RWPE2 (cell line): ENCODE measurements around the gene C13orf42.

ENCODE experiments used
- ATAC-seq: fragments of 200-7000 bp; cut with Tn5 transposase; 3 replicates; pipeline ENCODE4 v1.9.1; 2021; ENCODE audit warnings: low read depth
- DNase-seq: peaks from one replicate; pipeline ENCODE4 v3.0.0-alpha.2; 2020; ENCODE audit warnings: low spot score
- H3K27ac ChIP-seq: fragments of 450-650 bp; 2 replicates; pipeline ENCODE4 v1.5.1; 2017; ENCODE audit warnings: mild to moderate bottlenecking; ENCODE audit not compliant: poor library complexity, severe bottlenecking
- H3K27me3 ChIP-seq: fragments of 250-450 bp; sonication (Bioruptor Pico); 2 replicates; pipeline ENCODE4 v1.5.1; 2021; ENCODE audit warnings: mild to moderate bottlenecking, moderate library complexity; ENCODE audit not compliant: insufficient read depth, poor library complexity, severe bottlenecking
- H3K36me3 ChIP-seq: fragments of 250-450 bp; sonication (Bioruptor Pico); 2 replicates; pipeline ENCODE4 v1.5.1; 2020; ENCODE audit warnings: low read depth, mild to moderate bottlenecking, moderate library complexity
- H3K4me1 ChIP-seq: fragments of 250-450 bp; sonication (Bioruptor Pico); 2 replicates; pipeline ENCODE4 v1.5.1; 2021; ENCODE audit warnings: mild to moderate bottlenecking, moderate library complexity; ENCODE audit not compliant: insufficient read depth, poor library complexity, severe bottlenecking
- H3K4me3 ChIP-seq: fragments of 250-450 bp; sonication (Bioruptor Pico); 2 replicates; pipeline ENCODE4 v1.5.1; 2021; ENCODE audit warnings: mild to moderate bottlenecking, moderate library complexity; ENCODE audit not compliant: severe bottlenecking
- H3K9me3 ChIP-seq: fragments of 250-450 bp; sonication (Bioruptor Pico); 2 replicates; pipeline ENCODE4 v1.5.1; 2021; ENCODE audit warnings: mild to moderate bottlenecking, moderate library complexity; ENCODE audit not compliant: severe bottlenecking
- CTCF ChIP-seq: fragments of 450-650 bp; IDR thresholded peaks from one replicate; pipeline ENCODE4 v1.5.1; 2017; ENCODE audit warnings: mild to moderate bottlenecking, moderate library complexity; ENCODE audit not compliant: poor library complexity, severe bottlenecking

Gene C13orf42

GRCh38 chr13:51050021-51050830, 60.8 kb downstream of the C13orf42 start:
- Histone ChIP-seq H3K9me3 (no peaks in the 10 kb centered on the region), H3K27ac (no peak overlapping the region), H3K4me1 (no peaks in the 10 kb centered on the region), H3K36me3 (no peaks in the 10 kb centered on the region), H3K4me3 (no peak overlapping the region), H3K27me3 (no peaks in the 10 kb centered on the region)
- no peak for DNase-seq
- no peak for TF ChIP-seq CTCF
- no peak for ATAC-seq

- no peaks in the 10 kb centered on the region for H3K4me1 ChIP-seq
- H3K9me3 ChIP-seq, result no peaks in the 10 kb centered on the region
- H3K27ac ChIP-seq, result no peak overlapping the region
- ATAC-seq (no peak), DNase-seq (no peak)
- no peak for TF ChIP-seq CTCF
- no peaks in the 10 kb centered on the region for H3K36me3 ChIP-seq
- H3K27me3 ChIP-seq, result no peaks in the 10 kb centered on the region
- H3K4me3 ChIP-seq, result no peak overlapping the region
These were observed 62.5 kb downstream of the C13orf42 start for GRCh38 chr13:51048616-51049015.

- Histone ChIP-seq H3K9me3 (no peaks in the 10 kb centered on the region), H3K27me3 (no peaks in the 10 kb centered on the region), H3K4me3 (no peak overlapping the region), H3K4me1 (no peaks in the 10 kb centered on the region), H3K27ac (no peak overlapping the region), H3K36me3 (no peaks in the 10 kb centered on the region)
- no peak for DNase-seq
- TF ChIP-seq CTCF, result no peak
- no peak for ATAC-seq
These were observed 63.0 kb downstream of the C13orf42 start for GRCh38 chr13:51048166-51048461.

- TF ChIP-seq CTCF, result no peak
- Histone ChIP-seq H3K36me3 (no peaks in the 10 kb centered on the region), H3K4me1 (no peaks in the 10 kb centered on the region), H3K27ac (no peak overlapping the region), H3K4me3 (no peak overlapping the region), H3K9me3 (no peaks in the 10 kb centered on the region), H3K27me3 (no peaks in the 10 kb centered on the region)
- no peak for DNase-seq
- no peak for ATAC-seq
These were observed 63.5 kb downstream of the C13orf42 start for GRCh38 chr13:51047434-51048165.

- DNase-seq (no peak), ATAC-seq (no peak)
- Histone ChIP-seq H3K9me3 (no peaks in the 10 kb centered on the region), H3K4me1 (no peaks in the 10 kb centered on the region), H3K4me3 (no peak overlapping the region), H3K36me3 (no peaks in the 10 kb centered on the region), H3K27ac (no peak overlapping the region), H3K27me3 (no peaks in the 10 kb centered on the region)
- TF ChIP-seq CTCF, result no peak
These were observed 65.6 kb downstream of the C13orf42 start for GRCh38 chr13:51045451-51045850.
